ENCODE measurements around the gene TRIM49C.
"Not testable (repeated sequence)": the region's sequence is repeated elsewhere in the genome, so short reads cannot be mapped to it uniquely, and the experiment has no call there.

TRIM49C gene, protein sequence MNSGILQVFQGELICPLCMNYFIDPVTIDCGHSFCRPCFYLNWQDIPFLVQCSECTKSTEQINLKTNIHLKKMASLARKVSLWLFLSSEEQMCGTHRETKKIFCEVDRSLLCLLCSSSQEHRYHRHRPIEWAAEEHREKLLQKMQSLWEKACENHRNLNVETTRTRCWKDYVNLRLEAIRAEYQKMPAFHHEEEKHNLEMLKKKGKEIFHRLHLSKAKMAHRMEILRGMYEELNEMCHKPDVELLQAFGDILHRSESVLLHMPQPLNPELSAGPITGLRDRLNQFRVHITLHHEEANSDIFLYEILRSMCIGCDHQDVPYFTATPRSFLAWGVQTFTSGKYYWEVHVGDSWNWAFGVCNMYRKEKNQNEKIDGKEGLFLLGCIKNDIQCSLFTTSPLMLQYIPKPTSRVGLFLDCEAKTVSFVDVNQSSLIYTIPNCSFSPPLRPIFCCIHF

DNA sequence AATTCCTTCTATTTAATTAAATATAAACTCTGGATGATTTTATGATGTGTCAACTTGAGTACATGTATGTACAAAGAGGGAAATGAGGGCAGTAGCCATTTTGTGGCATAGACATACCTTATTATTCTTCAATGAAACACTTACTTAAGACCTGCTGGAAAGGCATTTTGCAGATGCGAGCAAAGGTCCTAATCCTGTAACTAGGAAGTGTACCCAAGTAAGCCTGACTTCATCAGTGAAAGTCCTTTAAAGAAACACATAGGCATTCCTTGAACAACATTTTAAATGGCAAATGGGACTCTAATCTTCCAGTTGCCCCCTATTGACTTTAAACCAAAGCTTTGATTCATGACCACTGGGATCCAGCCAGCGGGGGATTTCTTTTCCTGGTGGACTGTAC lies at the start of gene TRIM49C:
Gene TRIM49C (plus strand): TSS at position 301 of the 400 bp plus-strand sequence. CDS start 4,106 bp downstream, outside the sequence.
- not testable (repeated sequence) for DNase-seq

DNA sequence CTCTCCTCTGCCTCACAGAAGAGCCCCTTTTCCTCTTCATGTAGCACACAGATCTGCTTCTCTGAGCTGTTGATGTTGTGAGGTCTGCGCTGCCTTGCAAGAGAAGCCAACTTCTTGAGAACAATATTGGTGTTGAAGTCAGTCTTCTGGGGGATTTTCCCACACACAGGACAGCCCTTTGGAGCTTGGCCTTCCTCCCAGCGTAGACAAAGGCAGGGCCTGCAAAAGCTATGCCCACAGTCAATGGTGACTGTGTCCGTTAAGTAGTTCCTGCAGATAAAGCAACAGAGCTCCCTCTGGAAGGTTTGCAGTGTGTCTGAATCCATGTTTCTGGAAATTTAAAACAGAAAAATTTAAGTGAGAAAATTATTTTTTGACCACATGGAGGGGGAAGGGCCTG lies 6.7 kb upstream of the TRIM49C start:
- DNase-seq: not testable (repeated sequence)

DNA sequence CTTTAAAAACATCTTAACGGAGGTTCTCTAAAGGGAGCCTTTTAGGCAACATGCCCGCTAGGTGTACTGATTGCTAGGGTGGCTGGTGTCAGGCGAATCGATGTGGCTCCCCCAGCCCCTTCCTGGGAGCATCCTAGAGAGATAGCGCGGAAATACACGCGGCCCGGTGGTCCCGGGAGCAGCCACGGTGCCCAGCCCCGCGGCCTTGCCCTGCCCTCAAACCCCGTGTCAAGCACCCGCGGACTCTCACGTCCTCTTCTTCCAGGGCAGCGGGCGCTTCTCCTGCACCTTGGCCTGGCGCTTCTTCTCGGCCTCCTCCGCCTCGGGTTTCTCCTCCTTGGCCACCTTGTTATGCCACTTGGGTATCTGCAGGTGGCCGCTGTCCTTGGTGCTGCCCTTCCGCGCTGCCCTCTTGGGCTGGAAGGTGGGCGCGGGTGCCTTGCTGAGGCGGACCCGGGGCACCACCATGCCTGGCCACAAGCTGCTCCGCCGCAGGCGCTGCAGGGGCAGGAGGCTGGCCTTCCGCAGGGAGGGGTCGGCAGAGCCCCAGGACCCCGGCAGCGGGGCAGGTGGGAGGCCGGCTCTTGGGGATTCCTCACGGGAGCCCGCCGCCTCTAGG lies 20.8 kb downstream of the TRIM49C start:
- DNase-seq: not testable (repeated sequence)

DNA sequence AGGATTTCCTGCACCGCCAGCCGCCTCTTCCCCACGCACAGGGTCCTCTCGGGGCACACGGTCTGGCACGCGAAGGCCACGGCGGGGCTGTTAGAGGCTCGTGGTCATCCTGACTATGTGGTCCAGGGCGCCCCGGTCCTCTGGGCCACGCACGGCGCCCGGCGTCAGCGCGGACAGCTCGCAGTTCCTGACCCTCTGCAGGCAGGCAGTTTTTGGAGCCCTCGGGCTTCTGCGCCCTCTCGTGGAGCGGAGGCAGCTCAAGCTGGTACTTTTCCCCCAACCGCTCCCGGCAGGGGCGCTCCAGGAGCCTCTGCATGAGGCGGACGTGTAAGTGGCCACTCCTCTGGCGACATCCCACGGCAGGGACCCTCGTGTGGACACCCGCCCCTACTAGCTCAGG lies 21.4 kb downstream of the TRIM49C start:
- not testable (repeated sequence) for DNase-seq

DNA sequence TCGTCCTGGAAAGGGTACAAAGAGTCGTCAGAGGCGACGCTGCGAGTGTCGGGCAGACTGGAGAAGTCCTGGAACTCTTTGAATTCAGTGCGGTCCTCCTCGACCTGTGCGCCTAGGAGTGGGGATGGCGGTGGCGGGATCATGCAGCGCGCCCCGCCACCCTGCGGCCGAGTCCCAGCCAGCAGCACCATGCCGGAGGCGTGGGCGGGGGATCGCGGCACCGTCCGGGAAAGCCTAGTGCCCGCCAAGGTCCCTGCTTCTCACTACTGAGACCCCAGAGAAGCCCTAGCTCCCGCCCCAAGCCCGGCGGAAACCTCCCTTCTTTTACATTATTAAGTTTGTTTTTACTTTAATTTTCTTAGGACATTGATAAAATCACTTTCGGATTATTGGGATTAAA lies 22.6 kb downstream of the TRIM49C start:
- not testable (repeated sequence) for DNase-seq

DNA sequence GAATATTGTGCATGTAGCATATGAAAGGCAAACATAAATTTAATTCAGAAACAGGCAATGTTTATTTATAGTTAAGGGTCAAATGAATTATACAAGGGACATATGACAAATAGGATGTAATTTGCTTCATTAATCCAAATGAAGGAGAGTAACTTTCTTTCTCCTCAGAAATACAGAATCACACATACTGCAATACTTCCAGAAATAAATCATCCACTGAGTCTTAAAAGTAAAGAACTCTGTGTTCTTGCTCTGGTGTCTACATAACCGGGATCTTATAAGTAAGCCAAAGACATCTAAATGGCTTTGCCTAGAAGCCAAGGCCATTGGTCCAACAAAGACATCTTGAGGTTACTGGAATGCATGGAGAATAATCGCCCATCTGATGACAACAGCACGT lies 54.7 kb downstream of the TRIM49C start, which contains the start of gene UBTFL1:
Gene UBTFL1 (plus strand): TSS at position 301 of the 400 bp plus-strand sequence. CDS start 0 bp downstream, at position 301.
- not testable (repeated sequence) for DNase-seq

DNA sequence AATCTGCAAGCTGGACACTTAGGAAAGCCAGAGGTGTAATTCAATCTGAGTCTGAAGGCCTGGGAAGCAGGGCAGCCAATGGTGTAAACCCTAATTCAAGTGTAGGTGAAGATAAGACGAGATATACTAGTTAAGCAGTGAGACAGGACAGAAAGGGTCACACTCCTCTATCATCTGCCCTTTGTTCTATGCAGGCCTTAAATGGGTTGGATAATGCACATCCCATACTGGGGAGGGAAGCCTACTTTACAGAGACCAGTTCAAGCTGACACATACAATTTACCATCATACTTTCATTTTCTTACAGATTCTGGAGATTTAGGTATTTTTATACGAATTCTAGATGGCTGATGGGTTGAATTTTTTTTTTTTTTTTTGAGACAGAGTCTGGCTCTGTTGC lies 57.8 kb downstream of the TRIM49C start:
- DNase-seq: not testable (repeated sequence)
